ENCODE results near the gene TK1.
"Not testable (repeated sequence)": the region's sequence is repeated elsewhere in the genome, so short reads cannot be mapped to it uniquely, and the experiment has no call there.

The TK1 gene

DNA sequence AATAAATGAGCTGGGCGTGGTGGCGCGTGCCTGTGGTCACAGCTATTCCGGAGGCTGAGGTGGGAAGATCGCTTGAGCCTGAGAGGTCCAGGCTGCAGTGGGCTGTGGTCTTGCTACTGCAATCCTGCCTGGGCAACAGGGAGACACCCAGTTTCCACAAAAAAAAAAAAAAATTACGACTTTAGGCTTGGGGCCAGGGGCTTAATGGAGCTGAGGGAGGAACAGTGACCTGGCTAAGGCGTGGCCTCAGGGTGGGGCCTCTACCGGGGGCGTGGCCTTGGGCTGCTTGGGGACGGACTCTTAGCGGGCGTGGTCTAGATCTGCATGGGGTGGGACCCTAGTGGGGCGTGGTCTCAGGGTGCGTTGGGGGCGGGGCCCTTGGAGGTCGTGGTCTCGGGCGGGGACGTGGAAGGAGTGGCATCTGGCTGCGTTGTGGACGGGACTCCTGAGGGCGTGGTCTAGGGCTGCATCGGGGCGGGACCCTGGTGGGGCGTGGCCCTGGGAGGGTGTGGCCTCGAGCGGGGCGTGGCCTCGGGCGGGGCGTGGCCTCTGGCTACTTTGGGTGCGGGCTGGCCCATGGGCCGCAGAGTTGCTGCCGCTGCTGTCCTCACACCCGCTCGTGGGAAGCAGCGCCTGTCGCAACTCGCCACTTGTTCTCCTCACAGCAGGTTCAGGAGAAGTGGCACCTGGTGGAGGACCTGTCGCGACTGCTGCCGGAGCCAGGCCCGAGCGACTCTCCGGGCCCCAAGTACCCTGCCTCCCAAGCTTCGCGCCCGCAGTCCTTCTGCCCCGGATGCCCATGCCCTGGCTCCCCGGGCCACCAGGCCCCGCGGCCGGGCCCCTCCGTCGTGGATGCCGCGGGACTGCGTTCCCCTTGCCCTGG lies 46.4 kb downstream of the TK1 start:
- Mint-ChIP-seq H3K27ac (peak overlapping the region; percentile 57), H3K9me3 (no peaks in the 10 kb centered on the region), H3K27me3 (no peaks in the 10 kb centered on the region), H3K4me3 (peak overlapping the region; percentile 39), H3K4me1 (ENCODE audit: low read depth) (peaks cover 79% of the 10 kb centered on the region), H3K36me3 (ENCODE audit: low read depth) (peaks cover 28% of the 10 kb centered on the region)

DNA sequence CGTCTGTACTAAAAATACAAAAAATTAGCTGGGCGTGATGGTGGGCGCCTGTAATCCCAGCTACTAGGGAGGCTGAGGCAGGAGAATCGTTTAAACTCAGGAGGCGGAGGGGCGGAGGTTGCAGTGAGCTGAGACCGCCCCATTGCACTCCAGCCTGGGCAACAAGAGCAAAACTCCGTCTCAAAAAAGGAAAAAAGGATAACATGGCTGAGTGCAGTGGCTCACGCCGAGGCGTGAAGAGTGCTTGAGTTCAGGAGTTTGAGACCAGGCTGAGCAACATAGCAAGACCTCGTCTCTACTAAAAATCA lies 47.0 kb downstream of the TK1 start:
- Mint-ChIP-seq H3K4me3 (peak overlapping the region; percentile 39), H3K27ac (peak overlapping the region; percentile 57), H3K36me3 (ENCODE audit: low read depth) (peaks cover 34% of the 10 kb centered on the region), H3K4me1 (ENCODE audit: low read depth) (peaks cover 84% of the 10 kb centered on the region)
- H3K27me3 Mint-ChIP-seq, H3K9me3 Mint-ChIP-seq: not testable (repeated sequence)

DNA sequence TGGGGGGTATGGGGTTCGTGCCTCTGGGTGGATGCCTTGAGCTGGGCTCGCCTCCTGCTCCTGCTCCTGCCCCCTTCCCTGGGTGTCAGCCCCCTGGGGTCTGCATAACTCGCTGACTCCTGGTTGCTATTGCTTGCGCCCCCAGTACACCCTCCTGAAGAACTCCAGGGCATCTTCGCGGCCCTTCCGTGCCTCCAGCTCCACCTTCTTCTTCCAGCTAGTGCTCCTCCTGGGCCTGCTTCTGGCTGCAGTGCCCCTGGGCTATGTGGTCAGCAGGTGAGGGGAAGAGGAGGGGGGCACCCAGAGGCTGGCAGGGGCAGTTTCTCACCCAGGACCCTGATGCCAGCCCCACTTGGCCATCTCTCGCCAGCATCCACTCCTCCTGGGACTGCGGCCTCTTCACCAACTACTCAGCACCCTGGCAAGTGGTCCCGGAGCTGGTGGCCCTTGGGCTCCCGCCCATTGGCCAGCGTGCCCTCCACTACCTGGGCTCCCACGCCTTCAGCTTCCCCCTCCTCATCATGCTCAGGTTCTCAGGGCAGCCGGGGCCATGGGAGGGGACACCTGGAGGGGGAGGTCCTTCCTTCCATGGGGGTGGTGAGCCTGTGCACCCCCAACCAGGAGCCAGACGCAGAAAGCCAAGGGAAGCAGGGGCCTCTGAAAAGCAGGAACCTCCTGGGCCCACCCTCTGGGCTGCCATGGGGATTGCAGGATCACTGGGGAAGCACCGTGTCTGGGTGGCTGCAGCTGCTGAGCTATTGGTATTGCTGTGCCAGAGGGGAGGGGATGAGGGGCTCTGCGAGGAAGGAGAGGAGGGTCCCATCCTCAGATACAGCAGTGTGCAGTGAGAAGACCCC lies 48.4 kb downstream of the TK1 start:
- H3K9me3 Mint-ChIP-seq, result no peaks in the 10 kb centered on the region
- no peaks in the 10 kb centered on the region for H3K27me3 Mint-ChIP-seq
- H3K4me3 Mint-ChIP-seq, result no peak overlapping the region
- H3K4me1 Mint-ChIP-seq (ENCODE audit: low read depth), result peaks cover 85% of the 10 kb centered on the region
- H3K27ac Mint-ChIP-seq, result no peak overlapping the region
- H3K36me3 Mint-ChIP-seq (ENCODE audit: low read depth), result peaks cover 47% of the 10 kb centered on the region

DNA sequence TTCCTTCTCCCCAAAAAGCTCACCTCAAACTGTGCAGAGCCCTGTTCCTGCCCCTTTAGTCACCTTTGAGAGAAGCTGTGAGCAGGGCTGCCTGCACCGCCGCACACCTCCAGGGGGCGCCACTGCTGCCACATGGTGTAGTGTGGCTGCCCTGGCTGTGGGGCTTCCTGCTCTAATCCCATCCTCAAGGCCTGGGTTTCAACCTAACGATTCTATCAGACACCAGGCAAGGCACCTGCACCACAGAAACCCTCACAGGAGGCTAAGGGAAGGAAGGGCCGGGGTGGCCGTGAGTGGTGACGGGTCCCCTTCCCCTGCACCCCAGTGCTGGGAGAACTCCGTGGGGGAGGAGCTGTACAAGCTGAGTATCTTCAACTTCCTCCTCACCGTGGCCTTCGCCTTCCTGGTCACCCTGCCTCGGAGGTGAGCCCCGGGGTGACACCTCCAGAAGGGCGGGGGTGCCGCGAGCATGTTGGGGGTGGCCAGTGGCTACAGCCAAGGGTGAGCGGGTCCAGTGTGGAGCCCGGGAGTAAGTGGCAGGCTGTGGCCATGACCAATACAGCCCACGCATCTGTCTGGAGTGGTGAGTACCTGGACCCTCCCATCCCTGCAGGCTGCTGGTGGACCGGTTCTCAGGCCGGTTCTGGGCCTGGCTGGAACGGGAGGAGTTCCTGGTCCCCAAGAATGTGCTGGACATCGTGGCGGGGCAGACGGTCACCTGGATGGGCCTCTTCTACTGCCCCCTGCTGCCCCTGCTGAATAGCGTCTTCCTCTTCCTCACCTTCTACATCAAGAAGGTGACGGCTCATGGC lies 49.3 kb downstream of the TK1 start:
- H3K4me1 Mint-ChIP-seq (ENCODE audit: low read depth), result peaks cover 89% of the 10 kb centered on the region
- no peaks in the 10 kb centered on the region for H3K27me3 Mint-ChIP-seq
- H3K36me3 Mint-ChIP-seq (ENCODE audit: low read depth), result peaks cover 51% of the 10 kb centered on the region
- H3K4me3 Mint-ChIP-seq, result no peak overlapping the region
- no peaks in the 10 kb centered on the region for H3K9me3 Mint-ChIP-seq
- H3K27ac Mint-ChIP-seq, result no peak overlapping the region

DNA sequence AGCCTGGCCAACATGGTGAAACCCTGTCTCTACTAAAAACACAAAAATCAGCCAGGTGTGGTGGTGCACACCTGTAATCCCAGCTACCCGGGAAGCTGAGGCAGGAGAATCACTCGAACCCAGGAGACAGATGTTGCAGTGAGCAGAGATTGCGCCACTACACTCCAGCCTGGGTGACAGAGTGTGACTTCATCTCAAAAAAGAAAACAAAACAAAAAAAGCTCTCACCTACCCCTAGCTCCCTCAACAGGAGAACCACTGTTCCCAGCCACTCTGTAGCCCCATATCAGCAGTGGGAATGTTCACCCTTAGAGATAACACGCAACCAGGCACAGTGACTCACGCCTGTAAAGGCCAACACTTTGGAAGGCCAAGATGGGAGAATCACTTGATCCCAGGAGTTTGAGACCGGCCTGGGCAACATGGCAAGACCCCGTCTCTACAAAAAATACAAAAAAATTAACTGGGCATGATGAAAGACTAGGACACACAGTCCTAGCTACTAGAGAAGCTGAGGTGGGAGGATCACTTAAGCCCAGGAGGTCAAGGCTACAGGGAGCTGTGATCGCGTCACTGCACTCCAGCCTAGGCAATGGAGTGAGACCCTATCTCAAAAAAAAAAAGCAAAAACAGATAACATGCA lies 50.9 kb downstream of the TK1 start:
- Mint-ChIP-seq H3K4me3 (no peak overlapping the region), H3K36me3 (ENCODE audit: low read depth) (peaks cover 47% of the 10 kb centered on the region), H3K27me3 (no peaks in the 10 kb centered on the region), H3K9me3 (no peaks in the 10 kb centered on the region), H3K27ac (peak overlapping the region; percentile 61), H3K4me1 (ENCODE audit: low read depth) (peaks cover 79% of the 10 kb centered on the region)

DNA sequence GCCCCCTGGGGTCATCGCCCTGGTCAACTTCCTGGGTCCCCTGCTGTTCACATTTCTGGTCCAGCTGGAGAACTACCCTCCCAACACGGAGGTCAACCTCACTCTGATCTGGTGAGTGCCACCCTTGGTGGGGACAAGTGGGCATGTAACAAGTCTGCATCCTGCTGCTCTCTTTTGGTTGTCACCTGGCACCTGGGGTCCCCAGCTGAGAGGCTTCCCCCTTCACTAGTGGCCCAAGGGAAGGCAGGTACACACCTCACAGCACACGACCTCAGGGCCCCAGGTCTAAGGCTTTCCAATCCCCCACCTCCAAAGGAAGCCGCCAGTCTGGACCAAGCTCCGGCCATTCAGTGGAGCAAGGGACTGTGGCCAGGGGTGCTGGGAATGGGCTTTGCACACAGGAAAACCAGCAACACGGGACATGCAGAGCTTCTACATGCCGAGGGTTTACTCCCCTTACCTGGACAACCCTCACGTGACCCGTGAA lies 51.9 kb downstream of the TK1 start:
- Mint-ChIP-seq H3K27ac (no peak overlapping the region), H3K36me3 (ENCODE audit: low read depth) (peaks cover 46% of the 10 kb centered on the region), H3K27me3 (no peaks in the 10 kb centered on the region), H3K4me1 (ENCODE audit: low read depth) (peaks cover 81% of the 10 kb centered on the region), H3K4me3 (no peak overlapping the region), H3K9me3 (no peaks in the 10 kb centered on the region)

DNA sequence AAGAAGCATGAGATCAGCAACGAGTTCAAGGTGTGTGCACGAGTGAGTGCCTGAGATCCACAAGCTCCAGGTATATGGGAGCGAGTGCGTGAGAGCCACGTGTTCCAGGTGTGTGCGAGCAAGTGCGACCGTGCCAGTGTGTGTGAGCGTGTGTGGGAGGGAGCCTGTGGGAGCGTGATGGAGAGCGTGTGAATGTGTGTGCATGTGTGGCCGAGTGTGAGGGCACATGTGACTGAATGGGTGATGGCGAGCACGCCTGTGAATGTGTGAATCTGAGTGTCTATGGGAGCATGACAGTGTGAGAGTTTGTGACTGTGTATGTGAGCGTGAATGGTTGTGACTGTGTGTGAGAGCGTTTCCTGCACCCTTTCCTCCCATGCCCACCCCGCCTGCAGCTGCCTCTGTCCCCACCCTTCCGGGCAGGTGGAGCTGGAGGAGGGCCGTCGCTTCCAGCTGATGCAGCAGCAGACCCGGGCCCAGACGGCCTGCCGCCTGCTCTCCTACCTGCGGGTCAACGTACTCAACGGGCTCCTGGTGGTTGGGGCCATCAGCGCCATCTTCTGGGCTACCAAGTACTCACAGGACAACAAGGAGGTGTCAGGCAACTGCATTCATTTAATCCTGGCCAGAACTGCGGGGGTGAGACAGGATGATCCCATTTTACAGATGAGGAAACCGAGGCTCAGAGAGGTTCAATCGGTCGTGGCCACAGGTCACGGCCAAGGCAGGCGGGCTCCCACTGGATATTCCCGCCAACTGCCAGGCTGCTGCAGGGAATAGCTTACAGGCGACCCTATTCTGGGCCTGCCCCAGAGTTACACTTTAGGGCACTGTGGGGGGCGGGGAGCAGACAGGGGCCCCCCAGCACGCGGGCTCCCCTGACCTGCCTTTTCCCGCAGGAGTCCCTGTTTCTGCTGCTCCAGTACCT lies 52.6 kb downstream of the TK1 start:
- Mint-ChIP-seq H3K9me3 (no peaks in the 10 kb centered on the region), H3K4me3 (peak overlapping the region; percentile 97), H3K27ac (peak overlapping the region; percentile 70), H3K36me3 (ENCODE audit: low read depth) (peaks cover 46% of the 10 kb centered on the region), H3K4me1 (ENCODE audit: low read depth) (peaks cover 83% of the 10 kb centered on the region), H3K27me3 (no peaks in the 10 kb centered on the region)

DNA sequence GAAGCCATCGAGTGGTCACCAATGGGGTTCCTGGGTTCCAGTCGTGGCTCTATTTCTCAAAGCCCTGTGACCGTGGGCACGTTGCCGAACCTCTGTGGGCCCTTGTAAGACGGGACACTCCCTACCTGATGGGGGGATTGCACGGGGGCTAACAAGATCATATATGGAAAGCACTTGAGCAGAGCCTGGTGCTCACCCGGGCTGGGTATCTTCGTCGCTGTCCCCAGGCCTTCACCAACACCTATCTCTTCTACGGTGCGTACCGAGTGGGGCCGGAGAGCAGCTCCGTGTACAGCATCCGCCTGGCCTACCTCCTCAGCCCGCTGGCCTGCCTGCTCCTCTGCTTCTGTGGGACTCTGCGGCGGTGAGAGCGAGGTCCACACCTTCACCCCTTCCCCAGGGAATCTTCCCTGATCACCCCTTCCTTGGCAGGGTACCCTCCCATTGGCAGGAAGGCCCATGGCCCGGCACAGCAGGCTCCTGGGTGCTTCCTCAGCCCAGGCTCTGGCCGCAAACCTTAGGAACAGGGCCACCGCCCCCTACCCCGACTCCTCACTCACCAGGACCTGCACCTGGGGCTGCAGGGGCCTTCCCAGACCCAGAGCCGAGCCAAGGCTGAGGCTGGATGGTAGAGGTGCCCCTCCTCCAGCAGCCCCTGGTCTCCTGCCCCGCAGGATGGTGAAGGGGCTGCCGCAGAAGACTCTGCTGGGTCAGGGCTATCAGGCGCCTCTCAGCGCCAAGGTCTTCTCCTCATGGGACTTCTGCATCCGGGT lies 53.5 kb downstream of the TK1 start:
- Mint-ChIP-seq H3K27ac (peak overlapping the region; percentile 70), H3K27me3 (no peaks in the 10 kb centered on the region), H3K36me3 (ENCODE audit: low read depth) (peaks cover 46% of the 10 kb centered on the region), H3K4me3 (peak overlapping the region; percentile 97), H3K9me3 (no peaks in the 10 kb centered on the region), H3K4me1 (ENCODE audit: low read depth) (peaks cover 80% of the 10 kb centered on the region)

DNA sequence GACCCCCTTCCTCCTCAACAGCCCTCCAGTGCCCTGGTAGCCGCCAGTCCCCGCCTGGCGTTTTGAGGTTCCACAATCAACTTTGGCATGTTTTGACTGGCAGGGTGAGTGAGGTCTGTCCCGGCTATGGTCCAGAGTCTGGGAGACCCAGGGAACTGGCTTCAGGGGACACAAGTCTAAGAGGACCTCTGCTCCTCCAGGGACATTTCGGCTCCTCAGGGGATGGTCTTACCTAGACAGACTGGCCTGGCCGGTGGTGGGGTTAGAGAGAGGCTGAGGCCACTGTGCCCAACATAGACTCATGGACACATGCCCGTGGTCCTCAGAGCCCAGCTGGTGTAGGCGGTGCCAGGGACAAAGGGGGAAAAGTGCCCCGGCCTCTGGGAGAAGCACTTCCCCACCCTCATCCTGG lies 54.1 kb downstream of the TK1 start:
- Mint-ChIP-seq H3K4me3 (peak overlapping the region; percentile 97), H3K27me3 (no peaks in the 10 kb centered on the region), H3K36me3 (ENCODE audit: low read depth) (peaks cover 46% of the 10 kb centered on the region), H3K9me3 (no peaks in the 10 kb centered on the region), H3K4me1 (ENCODE audit: low read depth) (peaks cover 74% of the 10 kb centered on the region), H3K27ac (peak overlapping the region; percentile 21)

DNA sequence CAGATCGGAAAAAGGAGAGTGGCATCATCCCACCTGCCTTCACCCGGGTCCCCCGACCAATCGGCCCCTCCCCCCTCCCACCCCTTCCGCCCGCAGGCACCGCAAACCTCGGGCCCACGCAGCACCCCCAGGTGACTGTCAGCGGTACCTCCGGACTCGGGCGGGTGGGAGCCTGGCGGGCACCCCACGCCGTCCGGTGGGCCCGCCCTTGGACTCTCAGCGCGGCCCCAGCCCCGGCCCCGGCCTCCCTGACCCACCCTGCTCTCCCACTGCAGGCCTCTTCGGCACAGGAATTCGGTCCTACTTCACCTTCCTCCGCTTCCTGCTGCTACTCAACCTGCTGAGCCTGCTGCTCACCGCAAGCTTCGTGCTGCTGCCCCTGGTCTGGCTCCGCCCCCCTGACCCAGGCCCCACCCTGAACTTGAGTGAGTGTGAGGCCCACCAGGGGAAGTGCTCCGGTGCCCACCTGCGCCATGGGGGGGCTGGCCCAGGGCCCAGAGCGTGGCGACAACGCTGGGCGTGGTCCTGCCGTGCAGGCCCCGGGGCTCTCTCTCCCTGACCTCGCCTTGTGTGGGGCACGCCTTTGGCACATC lies 54.7 kb downstream of the TK1 start:
- Mint-ChIP-seq H3K27ac (peak overlapping the region; percentile 87), H3K27me3 (no peaks in the 10 kb centered on the region), H3K4me3 (peak overlapping the region; percentile 97), H3K36me3 (ENCODE audit: low read depth) (peaks cover 43% of the 10 kb centered on the region), H3K4me1 (ENCODE audit: low read depth) (peaks cover 69% of the 10 kb centered on the region), H3K9me3 (no peaks in the 10 kb centered on the region)

DNA sequence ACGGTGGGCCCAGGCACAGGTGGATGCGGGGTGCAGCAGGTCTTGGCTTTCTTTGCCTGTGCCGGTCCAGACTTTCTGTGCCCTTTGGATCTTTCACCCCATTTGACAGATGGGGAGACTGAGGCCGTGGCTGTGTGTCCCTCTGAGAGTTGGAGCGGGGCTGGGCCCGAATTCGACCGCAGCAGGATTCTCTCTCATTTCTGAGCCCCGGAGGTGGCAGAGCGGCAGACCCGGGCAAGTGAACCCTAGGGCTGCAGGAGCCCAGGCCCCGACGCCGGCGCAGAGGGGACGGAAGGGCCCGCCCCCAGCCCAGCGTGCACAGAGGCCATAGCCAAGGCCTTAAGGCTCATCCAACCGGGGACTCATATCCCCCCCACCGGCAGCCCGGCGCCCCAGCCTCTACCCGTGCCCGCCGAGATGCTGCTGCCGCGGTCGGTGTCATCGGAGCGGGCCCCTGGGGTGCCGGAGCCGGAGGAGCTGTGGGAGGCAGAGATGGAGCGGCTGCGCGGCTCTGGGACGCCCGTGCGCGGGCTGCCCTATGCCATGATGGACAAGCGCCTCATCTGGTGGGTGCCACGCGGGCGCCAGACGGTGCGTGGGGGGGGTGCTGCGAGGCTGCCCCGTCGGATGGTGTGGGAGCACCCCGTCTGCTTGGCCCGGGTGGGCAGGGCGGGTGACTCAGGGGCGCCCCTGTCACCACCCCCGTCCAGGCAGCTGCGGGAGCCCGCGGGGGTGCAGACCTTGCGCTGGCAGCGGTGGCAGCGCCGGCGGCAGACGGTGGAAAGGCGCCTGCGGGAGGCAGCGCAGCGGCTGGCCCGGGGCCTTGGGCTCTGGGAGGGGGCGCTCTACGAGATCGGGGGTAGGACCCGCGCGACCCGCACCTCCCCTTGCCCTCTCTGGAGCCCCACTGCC lies 55.4 kb downstream of the TK1 start:
- H3K9me3 Mint-ChIP-seq, result no peaks in the 10 kb centered on the region
- peak overlapping the region; percentile 97 for H3K4me3 Mint-ChIP-seq
- peaks cover 38% of the 10 kb centered on the region for H3K36me3 Mint-ChIP-seq (ENCODE audit: low read depth)
- H3K27ac Mint-ChIP-seq, result peak overlapping the region; percentile 96
- H3K4me1 Mint-ChIP-seq (ENCODE audit: low read depth), result peaks cover 69% of the 10 kb centered on the region
- H3K27me3 Mint-ChIP-seq, result no peaks in the 10 kb centered on the region

All from stimulated activated naive CD8-positive, alpha-beta T cell treated with anti-CD3 and anti-CD28 coated beads, Interleukin-15, Interleukin-2, amounts not matched to agents 100 ng/mL and 50 ng/mL, for 24 hours (primary cell).